Measurements from ENCODE around the gene HDHD3. TPM values are rescaled to one million over a fixed set of nuclear protein-coding genes. Genes with fewer than 3 reads are reported as not detected.
A peak's percentile ranks its signal among the peaks of the same experiment; 100 is the strongest.

Gene HDHD3
- total RNA-seq, 4 donors from 2014 or later: 37.1 to 67.7 (median 53.0) TPM

DNA sequence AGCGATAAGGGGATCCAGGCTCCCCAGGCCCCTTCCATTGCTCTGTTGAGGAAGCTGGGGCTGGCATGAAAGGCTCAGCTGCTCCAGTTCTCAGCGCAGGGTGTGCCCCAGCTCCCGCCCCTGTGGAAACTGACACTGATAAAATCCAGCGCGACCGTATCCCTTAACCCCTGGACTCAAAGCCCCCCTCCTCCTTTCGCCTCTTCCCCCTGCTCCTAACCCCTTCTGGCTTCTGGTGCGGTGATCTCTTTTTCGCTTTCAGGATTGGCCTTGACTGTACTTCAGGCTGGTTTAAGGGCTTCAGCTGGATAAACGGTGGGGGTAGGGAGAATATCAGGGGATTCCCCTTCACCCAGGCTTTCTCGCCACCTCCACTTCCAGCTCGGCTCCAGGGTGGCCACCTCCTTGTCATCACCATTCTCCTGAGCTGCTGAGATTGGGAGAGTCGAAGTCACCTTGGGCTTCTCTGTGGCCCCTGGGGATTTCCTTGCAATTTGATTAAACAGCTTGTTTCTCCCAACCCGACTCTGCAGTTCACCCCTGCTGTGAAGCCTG is 26.6 kb downstream of the HDHD3 start:
- peaks cover 0 to 11% of the 10 kb centered on the region in 2 donors for H3K4me1 ChIP-seq
- intact Hi-C loops (cut with DNase I): no loop called here
- peak; percentile 70 to 71 for DNase-seq
- H3K9me3 ChIP-seq: no peaks in the 10 kb centered on the region
- H3K27me3 ChIP-seq: no peaks in the 10 kb centered on the region
- 6 to 8% methylated on average over 14 of the region's 14 CpGs for WGBS, 2 donors
- peak overlapping the region; percentile 40 to 81 (median 73) for H3K27ac ChIP-seq
- H3K36me3 ChIP-seq: no peaks in the 10 kb centered on the region
- TF ChIP-seq POLR2A (IDR thresholded peaks at IDR 0.05): peak in 1 of 2 donors; percentile 7
- TF ChIP-seq, protein P1, sequence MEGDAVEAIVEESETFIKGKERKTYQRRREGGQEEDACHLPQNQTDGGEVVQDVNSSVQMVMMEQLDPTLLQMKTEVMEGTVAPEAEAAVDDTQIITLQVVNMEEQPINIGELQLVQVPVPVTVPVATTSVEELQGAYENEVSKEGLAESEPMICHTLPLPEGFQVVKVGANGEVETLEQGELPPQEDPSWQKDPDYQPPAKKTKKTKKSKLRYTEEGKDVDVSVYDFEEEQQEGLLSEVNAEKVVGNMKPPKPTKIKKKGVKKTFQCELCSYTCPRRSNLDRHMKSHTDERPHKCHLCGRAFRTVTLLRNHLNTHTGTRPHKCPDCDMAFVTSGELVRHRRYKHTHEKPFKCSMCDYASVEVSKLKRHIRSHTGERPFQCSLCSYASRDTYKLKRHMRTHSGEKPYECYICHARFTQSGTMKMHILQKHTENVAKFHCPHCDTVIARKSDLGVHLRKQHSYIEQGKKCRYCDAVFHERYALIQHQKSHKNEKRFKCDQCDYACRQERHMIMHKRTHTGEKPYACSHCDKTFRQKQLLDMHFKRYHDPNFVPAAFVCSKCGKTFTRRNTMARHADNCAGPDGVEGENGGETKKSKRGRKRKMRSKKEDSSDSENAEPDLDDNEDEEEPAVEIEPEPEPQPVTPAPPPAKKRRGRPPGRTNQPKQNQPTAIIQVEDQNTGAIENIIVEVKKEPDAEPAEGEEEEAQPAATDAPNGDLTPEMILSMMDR (IDR thresholded peaks at IDR 0.05): no peak
- H3K4me3 ChIP-seq (replicated peaks in 1 of 3): peak overlapping the region; percentile 47 to 65 (median 50)

GRCh38 chr9:113349445-113350094 is 27.2 kb downstream of the HDHD3 start, which contains the start of gene BSPRY:
Gene BSPRY (plus strand): TSS chr9:113349541. CDS start chr9:113349580, 39 bp downstream.
- WGBS, 2 donors: 1 to 6% methylated on average over 6 to 25 of the region's 71 CpGs
- Histone ChIP-seq H3K27me3 (no peaks in the 10 kb centered on the region), H3K9me3 (no peaks in the 10 kb centered on the region), H3K36me3 (no peaks in the 10 kb centered on the region), H3K4me3 (replicated peaks in 1 of 3) (peak within 1 kb of the TSS; percentile 47 to 65 (median 50)), H3K27ac (peak within 1 kb of the TSS; percentile 40 to 81 (median 73)), H3K4me1 (peaks cover 2 to 16% of the 10 kb centered on the region in 2 donors)
- peak; percentile 68 to 72 for DNase-seq
- TF ChIP-seq, protein P1 (IDR thresholded peaks at IDR 0.05): no peak
- peak in 1 of 2 donors; percentile 79 for TF ChIP-seq POLR2A (IDR thresholded peaks at IDR 0.05)
- intact Hi-C loops (cut with DNase I): no loop called here

DNA sequence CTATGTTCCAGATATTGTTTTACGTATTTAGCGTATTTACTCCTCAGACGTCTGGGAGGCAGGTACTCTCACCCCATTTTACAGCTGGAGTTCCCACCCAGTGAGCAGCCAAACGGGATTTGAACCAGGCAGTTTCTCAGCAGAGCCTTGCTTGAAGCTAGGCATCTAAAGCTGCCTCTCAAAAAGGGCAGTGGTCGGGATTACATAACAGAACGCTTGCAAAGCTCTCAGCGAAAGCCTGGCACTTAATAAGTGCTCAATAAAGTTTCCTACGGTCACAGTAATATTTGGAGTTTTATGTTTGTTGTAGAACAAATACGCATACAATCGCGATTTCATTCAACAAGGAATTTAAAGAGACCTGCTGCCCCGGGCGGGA is 27.7 kb downstream of the HDHD3 start:
- Histone ChIP-seq H3K27ac (no peak overlapping the region), H3K4me3 (replicated peaks in 1 of 3) (peak overlapping the region in 2 of 3 donors; percentile 47 to 65), H3K36me3 (no peaks in the 10 kb centered on the region), H3K4me1 (peaks cover 7 to 21% of the 10 kb centered on the region in 2 donors), H3K9me3 (no peaks in the 10 kb centered on the region), H3K27me3 (no peaks in the 10 kb centered on the region)
- DNase-seq: no peak
- intact Hi-C loops (cut with DNase I): no loop called here
- 18 to 23% methylated on average over 13 of the region's 13 CpGs for WGBS, 2 donors
- TF ChIP-seq, protein P1 (IDR thresholded peaks at IDR 0.05): no peak
- no peak for TF ChIP-seq POLR2A (IDR thresholded peaks at IDR 0.05)

DNA sequence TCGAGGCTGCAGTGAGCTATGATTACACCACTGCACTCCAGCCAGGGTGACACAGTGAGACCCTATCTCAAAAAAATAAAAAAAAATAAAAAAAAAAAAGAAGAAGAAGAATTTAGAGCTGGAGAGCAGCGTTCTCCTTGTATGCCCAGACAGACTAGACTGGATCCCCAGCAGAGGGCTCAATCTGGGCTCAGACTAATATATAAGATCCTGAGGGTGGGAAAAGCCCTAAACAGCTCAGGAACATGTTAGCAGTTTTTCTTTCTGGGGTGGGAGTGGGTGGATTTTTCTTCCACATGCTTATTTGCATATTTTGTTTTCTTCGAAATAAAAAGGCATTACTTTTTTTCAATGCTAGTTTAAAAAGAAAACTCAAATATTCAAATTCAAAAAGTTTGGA is 28.3 kb downstream of the HDHD3 start:
- Histone ChIP-seq H3K4me3 (replicated peaks in 1 of 3) (no peak overlapping the region), H3K27me3 (no peaks in the 10 kb centered on the region), H3K27ac (no peak overlapping the region), H3K4me1 (peaks cover 10 to 26% of the 10 kb centered on the region in 2 donors), H3K9me3 (no peaks in the 10 kb centered on the region), H3K36me3 (no peaks in the 10 kb centered on the region)
- no peak for DNase-seq
- TF ChIP-seq POLR2A (IDR thresholded peaks at IDR 0.05): no peak
- TF ChIP-seq, protein P1 (IDR thresholded peaks at IDR 0.05): no peak
- intact Hi-C loops (cut with DNase I): no loop called here
- WGBS, 2 donors: 90 to 91% methylated on average over 3 of the region's 3 CpGs

GRCh38 chr9:113345671-113346070 is 31.1 kb downstream of the HDHD3 start:
- no peaks in the 10 kb centered on the region for H3K27me3 ChIP-seq
- no peaks in the 10 kb centered on the region for H3K36me3 ChIP-seq
- H3K4me3 ChIP-seq (replicated peaks in 1 of 3): no peak overlapping the region
- intact Hi-C loops (cut with DNase I): no loop called here
- peak overlapping the region in 2 of 3 donors; percentile 15 to 83 for H3K27ac ChIP-seq
- no peaks in the 10 kb centered on the region for H3K9me3 ChIP-seq
- no peak for DNase-seq
- H3K4me1 ChIP-seq: peaks cover 13 to 33% of the 10 kb centered on the region in 2 donors
- 0 to 35% methylated on average over 1 of the region's 1 CpG for WGBS, 2 donors
- TF ChIP-seq, protein P1 (IDR thresholded peaks at IDR 0.05): no peak
- no peak for TF ChIP-seq POLR2A (IDR thresholded peaks at IDR 0.05)

Measured in thyroid gland (tissue), 4 donors.